Measurements from ENCODE around the gene RPP38. TPM values are rescaled to one million over a fixed set of nuclear protein-coding genes. Genes with fewer than 3 reads are reported as not detected.

RPP38 gene
- total and polyA plus RNA-seq, 2 of the 8 experiments (the other 6 are each of a cell fraction or from before 2014, with no cell fraction given), result 20.8 to 23.3 TPM

GRCh38 chr10:15124908-15125307, 27.8 kb downstream of the RPP38 start:
- 97% methylated on average over 3 of the region's 3 CpGs; no CpG with 5 or more reads in 1 of the 2 experiments for WGBS, 2 experiments (ENCODE audit: extremely low coverage in 1 of 2, insufficient coverage in 1 of 2, insufficient read length in 1 of 2, insufficient replicate concordance in 2 of 2, low coverage in 1 of 2, low lambda C conversion rate in 2 of 2, missing lambda C conversion rate in 1 of 2)
- H4K5ac ChIP-seq (ENCODE audit: insufficient read length, low read depth, low read length), result no peak overlapping the region
- H3K4ac ChIP-seq (replicated peaks; ENCODE audit: insufficient read length, low read depth, low read length), result no peak overlapping the region
- peaks cover 0 to 10% (median 1%) of the 10 kb centered on the region in 4 experiments; a peak in 4 of 8 replicates for H3K36me3 ChIP-seq (ENCODE audit: control insufficient read depth in 2 of 4, insufficient read depth in 4 of 4, low read length in 3 of 4)
- H2AFZ ChIP-seq (ENCODE audit: low read length), result no peak overlapping the region
- H2BK120ac ChIP-seq (replicated peaks; ENCODE audit: low read depth, low read length), result no peak overlapping the region
- H3K79me1 ChIP-seq (ENCODE audit: low read depth, low read length), result no peaks in the 10 kb centered on the region
- H3K23ac ChIP-seq (ENCODE audit: insufficient read length), result no peak overlapping the region
- no peak overlapping the region for H4K91ac ChIP-seq (replicated peaks; ENCODE audit: insufficient read length, low read length)
- H2BK5ac ChIP-seq (ENCODE audit: low read depth, low read length), result no peak overlapping the region
- FAIRE-seq, result no peak
- no peak overlapping the region for H2AK5ac ChIP-seq (ENCODE audit: low read depth, low read length)
- no peaks in the 10 kb centered on the region for H4K20me1 ChIP-seq (replicated peaks in 1 of 2; ENCODE audit: control insufficient read depth in 1 of 2, insufficient read depth in 2 of 2, low read length in 2 of 2)
- ChIA-PET CTCF (ENCODE audit: partially characterized antibody) (no interaction called here), POLR2A (ENCODE audit: partially characterized antibody) (no interaction called here)
- H3K18ac ChIP-seq (ENCODE audit: extremely low read depth, low read length), result no peak overlapping the region
- no peak overlapping the region for H4K8ac ChIP-seq (ENCODE audit: extremely low read depth, insufficient read depth, low read length)
- no peaks in the 10 kb centered on the region for H3K79me2 ChIP-seq (ENCODE audit: control insufficient read depth in 1 of 2, insufficient read depth in 2 of 2, low read length in 2 of 2)
- DNase-seq (ENCODE audit: low read depth in 1 of 2, low spot score in 2 of 2), result no peak
- no peak overlapping the region for H3K14ac ChIP-seq (ENCODE audit: insufficient read length)
- H2BK12ac ChIP-seq (ENCODE audit: low read depth, low read length), result no peak overlapping the region
- H3K4me3 ChIP-seq (ENCODE audit: extremely low read depth in 1 of 4, insufficient read depth in 2 of 4, low read depth in 3 of 4, low read length in 4 of 4), result no peak overlapping the region
- no peak overlapping the region for H3K9ac ChIP-seq (replicated peaks in 1 of 4; ENCODE audit: extremely low read depth in 1 of 4, low read depth in 3 of 4, low read length in 3 of 4)
- no peak overlapping the region for H2BK15ac ChIP-seq (ENCODE audit: low read length)
- H3K27ac ChIP-seq (ENCODE audit: low read depth, low read length), result no peak overlapping the region
- H3K23me2 ChIP-seq (ENCODE audit: low read depth, low read length), result no peaks in the 10 kb centered on the region
- no peak overlapping the region for H3K4me2 ChIP-seq (ENCODE audit: insufficient read depth in 1 of 2, low read depth in 2 of 2, low read length in 2 of 2)
- no peaks in the 10 kb centered on the region for H3K9me3 ChIP-seq (ENCODE audit: insufficient read depth in 2 of 2, low read depth in 1 of 2, low read length in 1 of 2)
- no peaks in the 10 kb centered on the region for H3K27me3 ChIP-seq (replicated peaks in 1 of 4; ENCODE audit: control insufficient read depth in 3 of 4, extremely low read depth in 1 of 4, insufficient read depth in 3 of 4, low read length in 3 of 4)
- H2BK20ac ChIP-seq (ENCODE audit: low read length), result no peak overlapping the region
- H3K56ac ChIP-seq (replicated peaks; ENCODE audit: insufficient read length, low read depth, low read length), result no peak overlapping the region
- H3K4me1 ChIP-seq (replicated peaks in 1 of 4; ENCODE audit: control insufficient read depth in 3 of 4, insufficient read depth in 4 of 4, low read length in 3 of 4), result no peaks in the 10 kb centered on the region
- TF ChIP-seq SAP30 (IDR thresholded peaks at IDR 0.05; ENCODE audit: insufficient read depth, insufficient replicate concordance, low read length) (no peak), JUN (IDR thresholded peaks at IDR 0.05; ENCODE audit: low read depth, low read length) (no peak), E2F6 (IDR thresholded peaks at IDR 0.05) (no peak), TEAD4 (IDR thresholded peaks at IDR 0.05; ENCODE audit: low read depth, low read length) (no peak), SUZ12 (IDR thresholded peaks at IDR 0.05; ENCODE audit: low read length) (no peak), JUND (IDR thresholded peaks at IDR 0.05; ENCODE audit: low read length) (no peak), BRCA1 (IDR thresholded peaks at IDR 0.05; ENCODE audit: low read depth, low read length) (no peak), NRF1 (IDR thresholded peaks at IDR 0.05; ENCODE audit: low read depth, low read length) (no peak), SRF (IDR thresholded peaks at IDR 0.05; ENCODE audit: low read depth, low read length) (no peak), TBP (IDR thresholded peaks at IDR 0.05; ENCODE audit: low read depth, low read length) (no peak), EP300 (IDR thresholded peaks at IDR 0.05; ENCODE audit: borderline replicate concordance in 1 of 2, low read depth in 2 of 2, low read length in 2 of 2) (no peak), YY1 (IDR thresholded peaks at IDR 0.05; ENCODE audit: low read depth, low read length) (no peak), TAF1 (IDR thresholded peaks at IDR 0.05; ENCODE audit: low read depth, low read length) (no peak), PHF8 (conservative IDR thresholded peaks at IDR 0.05; ENCODE audit: low read depth, low read length) (no peak)
- TF ChIP-seq, protein P1, sequence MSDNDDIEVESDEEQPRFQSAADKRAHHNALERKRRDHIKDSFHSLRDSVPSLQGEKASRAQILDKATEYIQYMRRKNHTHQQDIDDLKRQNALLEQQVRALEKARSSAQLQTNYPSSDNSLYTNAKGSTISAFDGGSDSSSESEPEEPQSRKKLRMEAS (IDR thresholded peaks at IDR 0.05), result no peak
